ENCODE data around the gene MRPL48.

GRCh38 chr11:73743045-73743444, 44.6 kb upstream of the MRPL48 start:
- no peak for TF ChIP-seq POLR2AphosphoS5 (IDR thresholded peaks at IDR 0.05; ENCODE audit: insufficient read depth in 1 of 2, low read depth in 1 of 2)
- no peak for TF ChIP-seq CTCF (IDR thresholded peaks at IDR 0.05)

All from vagina (tissue), 2 donors.